SK-N-MC (cell line): ENCODE data around the gene CUX1.

ENCODE experiments used
- DNase-seq: peaks from one replicate; pipeline ENCODE4 v3.0.0-alpha.2; 2011; ENCODE audit warnings: low read depth, low spot score
- H3K27ac ChIP-seq: fragments of 200-600 bp; sonication (generic); 2 replicates; pipeline ENCODE4 v1.5.1; 2016; ENCODE audit warnings: mixed run types
- H3K36me3 ChIP-seq: fragments of 200-600 bp; sonication (generic); 2 replicates; pipeline ENCODE4 v1.6.1; 2017; ENCODE audit warnings: antibody characterized with exemption, low read length, mixed read lengths; ENCODE audit not compliant: insufficient read depth
- H3K4me3 ChIP-seq: fragments of 200-600 bp; sonication (generic); 2 replicates; pipeline ENCODE4 v1.5.1; 2016
- H3K9ac ChIP-seq: fragments of 200-600 bp; sonication (generic); 2 replicates; pipeline ENCODE4 v1.8.0; 2017; ENCODE audit warnings: mixed run types, mixed read lengths; ENCODE audit not compliant: insufficient read length
- H3K9me3 ChIP-seq: fragments of 200-600 bp; sonication (generic); 2 replicates; pipeline ENCODE4 v1.6.1; 2017; ENCODE audit warnings: low read depth, mild to moderate bottlenecking, antibody characterized with exemption, low read length, moderate library complexity, mixed read lengths
- EZH2 ChIP-seq: fragments of 200-600 bp; sonication (generic); IDR thresholded peaks from one replicate; pipeline ENCODE4 v1.6.1; 2017; ENCODE audit warnings: antibody characterized with exemption
- FOXP2 ChIP-seq: optimal IDR thresholded peaks from 2 replicates; pipeline ENCODE3; 2011; ENCODE audit warnings: mild to moderate bottlenecking, moderate library complexity; ENCODE audit not compliant: insufficient read depth; ENCODE audit errors: extremely low read length, control extremely low read depth
- POLR2AphosphoS5 ChIP-seq: IDR thresholded peaks from 2 replicates; pipeline ENCODE4 v1.6.1; 2012; ENCODE audit warnings: mild to moderate bottlenecking, low read depth, low read length, borderline replicate concordance

Gene CUX1

DNA sequence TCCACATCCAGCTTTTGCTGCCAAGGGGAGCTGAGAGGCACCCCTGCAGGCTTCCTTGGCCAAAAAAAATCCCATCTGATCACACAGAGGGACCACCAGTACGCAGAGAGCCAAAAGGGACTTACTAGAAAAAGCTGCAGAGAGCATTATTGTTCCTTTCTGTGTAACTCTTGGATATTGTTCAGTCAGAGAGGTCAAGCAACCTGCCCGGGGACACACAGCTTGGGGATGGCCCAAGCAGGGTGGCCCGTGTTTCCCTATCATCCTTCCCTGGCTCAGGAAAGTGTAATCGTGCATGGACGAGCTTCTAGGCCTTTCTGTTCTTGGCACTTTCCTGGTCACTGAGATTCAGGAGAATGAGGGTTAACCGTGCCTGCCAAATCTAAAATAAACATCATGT is 385.1 kb downstream of the CUX1 start:
- no peak overlapping the region for H3K4me3 ChIP-seq
- no peak overlapping the region for H3K9ac ChIP-seq
- DNase-seq: no peak
- TF ChIP-seq POLR2AphosphoS5 (no peak), EZH2 (no peak), FOXP2 (no peak)
- H3K27ac ChIP-seq: no peak overlapping the region
- no peaks in the 10 kb centered on the region for H3K9me3 ChIP-seq
- H3K36me3 ChIP-seq: no peaks in the 10 kb centered on the region; the same call in 1 of the 2 replicates

DNA sequence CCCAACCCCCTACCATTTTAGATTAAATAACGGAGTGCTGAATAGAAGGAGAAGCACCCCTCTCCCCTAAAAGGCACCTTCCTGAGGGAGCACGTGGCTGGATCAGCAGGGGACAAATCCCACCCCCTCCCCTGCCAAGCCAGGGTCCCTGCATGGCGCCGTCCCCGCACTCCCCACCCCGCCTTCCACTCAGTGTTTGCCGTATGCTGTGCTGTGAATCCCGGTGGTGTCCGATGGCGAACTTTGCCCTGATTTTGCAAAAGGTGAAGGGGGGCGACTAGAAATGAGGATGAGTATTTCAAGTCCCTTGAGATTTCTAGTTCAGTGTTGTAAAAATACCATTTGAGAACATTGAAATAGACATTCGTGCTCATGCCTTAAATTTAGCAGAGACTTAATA is 385.8 kb downstream of the CUX1 start:
- H3K27ac ChIP-seq: no peak overlapping the region
- no peak overlapping the region for H3K9ac ChIP-seq
- no peaks in the 10 kb centered on the region; the same call in 1 of the 2 replicates for H3K36me3 ChIP-seq
- DNase-seq: no peak
- no peaks in the 10 kb centered on the region for H3K9me3 ChIP-seq
- H3K4me3 ChIP-seq: no peak overlapping the region
- no peak for TF ChIP-seq FOXP2
- no peak for TF ChIP-seq POLR2AphosphoS5
- TF ChIP-seq EZH2: no peak

DNA sequence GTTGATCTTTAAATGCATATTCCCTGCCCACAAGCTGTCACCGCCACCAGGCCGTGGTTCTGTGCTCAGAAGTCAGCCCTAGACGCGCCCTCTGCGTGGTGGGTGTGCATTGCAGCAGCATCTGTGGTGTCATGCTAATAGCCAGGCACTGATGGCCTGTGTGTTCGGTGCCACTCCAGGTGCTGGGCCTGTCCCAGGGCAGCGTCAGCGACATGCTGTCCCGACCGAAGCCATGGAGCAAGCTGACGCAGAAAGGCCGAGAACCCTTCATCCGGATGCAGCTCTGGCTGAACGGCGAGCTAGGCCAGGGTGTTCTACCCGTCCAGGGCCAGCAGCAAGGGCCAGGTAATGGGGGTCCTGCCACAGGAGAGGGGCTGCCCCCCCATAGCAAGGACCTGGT is 386.8 kb downstream of the CUX1 start:
- TF ChIP-seq POLR2AphosphoS5: no peak
- TF ChIP-seq FOXP2: no peak
- TF ChIP-seq EZH2: no peak
- Histone ChIP-seq H3K4me3 (no peak overlapping the region), H3K9me3 (no peaks in the 10 kb centered on the region), H3K9ac (no peak overlapping the region), H3K27ac (no peak overlapping the region), H3K36me3 (no peaks in the 10 kb centered on the region; the same call in 1 of the 2 replicates)
- DNase-seq: no peak

DNA sequence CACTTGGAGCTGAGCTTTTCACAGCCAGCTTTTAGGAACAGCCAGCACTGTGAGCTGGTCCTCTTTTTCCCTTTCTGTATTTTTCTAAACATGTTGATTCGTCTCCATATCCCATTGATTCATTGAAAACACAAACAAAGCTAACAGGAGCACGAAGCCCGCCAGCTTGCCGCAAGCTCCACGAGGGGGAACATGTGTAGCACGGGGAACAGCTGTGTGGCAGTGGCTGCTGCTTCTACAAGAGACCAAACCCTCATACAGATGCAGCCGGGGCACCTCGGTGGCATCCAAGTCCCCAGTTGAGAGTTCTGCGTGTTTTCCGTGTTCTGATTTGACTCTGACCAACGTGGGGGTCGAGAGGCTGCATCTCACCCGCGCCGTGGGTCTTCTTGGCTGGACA is 388.5 kb downstream of the CUX1 start:
- H3K9me3 ChIP-seq: no peaks in the 10 kb centered on the region
- H3K36me3 ChIP-seq: no peaks in the 10 kb centered on the region; the same call in 1 of the 2 replicates
- no peak overlapping the region for H3K27ac ChIP-seq
- TF ChIP-seq POLR2AphosphoS5 (no peak), EZH2 (no peak)
- no peak overlapping the region for H3K4me3 ChIP-seq
- DNase-seq: no peak
- H3K9ac ChIP-seq: no peak overlapping the region

DNA sequence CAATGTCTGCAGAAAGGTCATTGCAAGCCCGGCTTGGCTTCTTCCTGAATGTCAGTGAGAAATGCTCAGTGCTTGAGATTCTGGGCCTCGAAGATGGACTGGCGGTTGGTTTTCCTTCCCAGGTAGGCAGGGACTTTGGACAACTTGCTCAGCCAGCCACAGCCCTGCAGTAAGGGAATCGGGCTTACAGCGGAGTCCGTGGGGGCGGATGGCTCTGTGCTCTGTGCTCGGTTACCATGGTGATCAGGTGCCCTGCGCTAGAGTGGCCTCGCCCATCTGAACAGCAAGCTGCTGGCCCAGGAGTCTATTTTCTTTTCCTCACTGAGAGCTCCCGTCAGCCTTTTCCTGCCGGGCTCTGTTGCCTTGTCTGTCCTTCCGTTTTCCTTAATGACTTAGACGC is 391.4 kb downstream of the CUX1 start:
- H3K9me3 ChIP-seq: no peaks in the 10 kb centered on the region
- TF ChIP-seq EZH2: no peak
- H3K36me3 ChIP-seq: no peaks in the 10 kb centered on the region; the same call in 1 of the 2 replicates
- no peak overlapping the region for H3K4me3 ChIP-seq
- no peak overlapping the region for H3K9ac ChIP-seq
- no peak overlapping the region for H3K27ac ChIP-seq
- no peak for DNase-seq

DNA sequence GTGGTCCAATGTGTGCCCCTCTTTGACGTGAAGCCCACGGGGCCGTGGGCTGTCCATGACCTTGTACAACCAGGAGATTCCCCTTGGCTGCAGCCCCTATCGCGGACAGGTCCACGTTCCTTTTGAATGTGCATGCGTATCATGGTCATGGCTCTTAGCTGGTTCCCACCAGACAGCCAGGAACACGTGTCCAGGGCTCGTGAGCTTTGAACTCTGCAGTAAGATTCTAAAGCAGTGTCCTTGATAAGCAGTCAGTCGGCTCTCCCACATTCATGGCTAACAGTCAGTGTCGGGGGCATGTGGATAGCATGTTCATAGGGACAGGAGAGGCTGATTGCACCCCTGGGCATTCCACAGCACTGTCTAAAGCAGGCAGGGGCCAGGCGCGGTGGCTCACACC is 393.4 kb downstream of the CUX1 start:
- no peak for DNase-seq
- TF ChIP-seq FOXP2 (no peak), EZH2 (no peak), POLR2AphosphoS5 (no peak)
- H3K27ac ChIP-seq: no peak overlapping the region
- H3K9ac ChIP-seq: no peak overlapping the region
- no peak overlapping the region for H3K4me3 ChIP-seq
- no peaks in the 10 kb centered on the region for H3K36me3 ChIP-seq
- no peaks in the 10 kb centered on the region for H3K9me3 ChIP-seq

DNA sequence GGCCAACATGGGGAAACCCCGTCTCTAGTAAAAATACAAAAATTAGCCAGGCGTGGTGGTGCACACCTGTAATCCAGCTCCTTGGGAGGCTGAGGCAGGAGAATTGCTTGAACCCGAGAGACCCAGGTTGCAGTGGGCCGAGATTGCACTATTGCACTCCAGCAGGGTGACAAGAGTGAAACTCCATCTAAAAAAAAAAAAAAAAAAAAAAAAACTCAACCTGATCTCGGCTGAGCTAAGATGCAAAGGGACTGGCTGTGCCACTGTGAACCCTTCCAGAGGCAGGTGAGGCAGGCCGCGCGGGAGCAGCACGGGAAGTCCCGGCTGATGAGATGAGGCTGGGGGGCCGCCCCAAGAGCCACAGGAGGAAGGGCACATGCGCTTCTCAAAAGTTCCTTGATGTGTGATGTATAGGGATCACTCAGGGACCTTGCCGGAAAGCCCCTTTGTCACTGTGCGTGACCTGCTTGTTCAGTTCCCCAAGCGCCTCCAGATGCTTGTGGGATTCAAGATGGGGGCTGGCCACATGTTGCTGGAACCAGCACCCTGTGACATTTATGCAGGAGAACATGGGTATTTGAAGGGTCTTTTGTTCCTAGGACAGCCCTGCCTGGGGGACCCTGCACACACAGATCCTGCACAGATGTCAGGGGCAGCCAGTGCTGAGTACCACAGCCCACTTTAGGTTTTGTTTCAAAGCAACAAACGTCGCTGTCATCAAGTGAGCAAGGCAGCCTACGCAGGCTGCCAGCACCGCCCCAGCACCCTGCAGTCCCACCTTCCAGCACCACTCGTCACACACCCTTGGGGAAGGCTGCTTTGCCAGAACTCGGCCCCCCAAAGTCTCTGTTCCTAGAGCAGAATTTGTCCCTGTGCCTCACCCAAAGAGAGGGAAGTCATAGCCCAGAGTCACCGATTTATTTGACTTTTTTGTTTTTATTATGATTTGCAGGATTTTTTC is 394.4 kb downstream of the CUX1 start:
- Histone ChIP-seq H3K9me3 (no peaks in the 10 kb centered on the region), H3K4me3 (no peak overlapping the region), H3K36me3 (no peaks in the 10 kb centered on the region), H3K9ac (no peak overlapping the region), H3K27ac (no peak overlapping the region)
- TF ChIP-seq POLR2AphosphoS5 (no peak), FOXP2 (no peak), EZH2 (no peak)
- DNase-seq: no peak

DNA sequence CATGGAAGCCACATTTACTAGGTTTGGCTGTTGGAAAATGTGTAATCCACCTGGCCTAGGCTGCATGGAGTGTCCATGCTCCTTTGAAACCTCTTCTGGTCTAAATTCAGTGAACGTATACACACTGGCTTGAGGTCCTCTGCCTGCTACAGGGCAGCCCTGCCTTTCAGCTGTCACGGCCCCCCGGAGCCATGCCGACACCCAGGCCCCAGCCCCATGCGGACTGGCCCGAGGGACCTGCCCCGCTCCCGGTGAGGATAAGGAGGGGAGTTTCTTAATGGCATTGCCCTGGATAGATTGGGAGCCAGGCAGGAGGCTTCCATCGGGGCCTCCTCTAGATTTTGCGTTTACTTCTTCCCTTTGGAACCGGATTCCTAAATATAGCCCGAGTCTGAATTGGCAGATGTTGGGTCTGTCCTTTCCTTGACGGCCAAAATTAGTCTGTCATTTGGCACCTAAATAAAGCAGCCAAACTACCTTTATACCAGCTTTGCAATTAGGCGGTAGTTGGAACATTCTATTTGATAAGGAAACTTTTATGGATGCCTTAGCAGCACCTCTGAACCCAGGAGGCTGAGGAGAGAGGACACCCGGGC is 397.1 kb downstream of the CUX1 start:
- Histone ChIP-seq H3K27ac (no peak overlapping the region), H3K4me3 (no peak overlapping the region), H3K36me3 (no peaks in the 10 kb centered on the region), H3K9me3 (no peaks in the 10 kb centered on the region), H3K9ac (no peak overlapping the region)
- DNase-seq: no peak
- no peak for TF ChIP-seq EZH2

DNA sequence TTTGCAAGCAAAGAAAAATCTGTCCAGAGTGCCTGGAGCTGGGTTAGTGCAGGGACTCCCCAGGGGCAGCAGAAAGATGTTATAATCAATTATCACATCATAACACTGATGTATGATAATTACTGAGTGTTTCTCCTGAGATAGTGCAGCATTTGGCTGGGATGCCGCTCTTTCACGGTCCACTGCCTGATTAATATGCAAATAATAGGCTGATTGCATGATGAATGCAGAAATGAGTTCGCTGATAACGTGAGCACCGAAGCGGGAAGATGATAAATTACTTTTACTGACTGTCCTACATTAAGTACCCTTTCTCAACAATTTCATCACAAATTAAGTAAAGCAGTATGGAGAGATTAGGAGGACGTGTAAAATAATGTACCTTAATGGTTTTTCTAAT is 397.8 kb downstream of the CUX1 start:
- DNase-seq: no peak
- Histone ChIP-seq H3K9me3 (no peaks in the 10 kb centered on the region), H3K4me3 (no peak overlapping the region), H3K9ac (no peak overlapping the region), H3K36me3 (no peaks in the 10 kb centered on the region), H3K27ac (no peak overlapping the region)
- TF ChIP-seq EZH2: no peak
- TF ChIP-seq POLR2AphosphoS5: no peak
- TF ChIP-seq FOXP2: no peak
